ENCODE data around the gene COL13A1.

- TF ChIP-seq, protein P1, sequence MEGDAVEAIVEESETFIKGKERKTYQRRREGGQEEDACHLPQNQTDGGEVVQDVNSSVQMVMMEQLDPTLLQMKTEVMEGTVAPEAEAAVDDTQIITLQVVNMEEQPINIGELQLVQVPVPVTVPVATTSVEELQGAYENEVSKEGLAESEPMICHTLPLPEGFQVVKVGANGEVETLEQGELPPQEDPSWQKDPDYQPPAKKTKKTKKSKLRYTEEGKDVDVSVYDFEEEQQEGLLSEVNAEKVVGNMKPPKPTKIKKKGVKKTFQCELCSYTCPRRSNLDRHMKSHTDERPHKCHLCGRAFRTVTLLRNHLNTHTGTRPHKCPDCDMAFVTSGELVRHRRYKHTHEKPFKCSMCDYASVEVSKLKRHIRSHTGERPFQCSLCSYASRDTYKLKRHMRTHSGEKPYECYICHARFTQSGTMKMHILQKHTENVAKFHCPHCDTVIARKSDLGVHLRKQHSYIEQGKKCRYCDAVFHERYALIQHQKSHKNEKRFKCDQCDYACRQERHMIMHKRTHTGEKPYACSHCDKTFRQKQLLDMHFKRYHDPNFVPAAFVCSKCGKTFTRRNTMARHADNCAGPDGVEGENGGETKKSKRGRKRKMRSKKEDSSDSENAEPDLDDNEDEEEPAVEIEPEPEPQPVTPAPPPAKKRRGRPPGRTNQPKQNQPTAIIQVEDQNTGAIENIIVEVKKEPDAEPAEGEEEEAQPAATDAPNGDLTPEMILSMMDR (IDR thresholded peaks at IDR 0.05), result no peak
- no peak for TF ChIP-seq TEAD4 (IDR thresholded peaks at IDR 0.05; ENCODE audit: borderline replicate concordance, insufficient read depth)
- no peak for TF ChIP-seq POLR2AphosphoS5 (IDR thresholded peaks at IDR 0.05; ENCODE audit: low read depth, low read length)
- no peak for TF ChIP-seq MXI1 (IDR thresholded peaks at IDR 0.05; ENCODE audit: low read depth, low read length)
- TF ChIP-seq RAD21 (IDR thresholded peaks at IDR 0.05; ENCODE audit: low read length), result no peak
- no peak for TF ChIP-seq TAF1 (IDR thresholded peaks at IDR 0.05; ENCODE audit: borderline replicate concordance, low read depth, low read length)
- TF ChIP-seq RCOR1 (IDR thresholded peaks at IDR 0.05; ENCODE audit: low read length), result no peak
Measured at GRCh38 chr10:69943292-69943820, 141.7 kb downstream of the COL13A1 start.

All from SK-N-SH (cell line).